ENCODE data around the gene PPDPF. TPM values are rescaled to one million over a fixed set of nuclear protein-coding genes. Genes with fewer than 3 reads are reported as not detected.

The PPDPF gene
- total RNA-seq, 2 donors from 2014 or later, result 602 to 609 TPM

- no peak for DNase-seq (ENCODE audit: low spot score)
- H3K27me3 ChIP-seq (replicated peaks; ENCODE audit: insufficient read depth), result no peaks in the 10 kb centered on the region
- no peaks in the 10 kb centered on the region for H3K9me3 ChIP-seq
- TF ChIP-seq CTCF (IDR thresholded peaks at IDR 0.05) (no peak), POLR2AphosphoS5 (IDR thresholded peaks at IDR 0.05) (no peak), POLR2A (IDR thresholded peaks at IDR 0.05) (no peak)
- intact Hi-C loops (cut with DNase I), result no loop called here
- no peak overlapping the region for H3K27ac ChIP-seq
- no peaks in the 10 kb centered on the region for H3K36me3 ChIP-seq
- H3K4me3 ChIP-seq, result no peak overlapping the region
- WGBS, result 91% methylated on average over 31 of the region's 32 CpGs
- peaks cover 10% of the 10 kb centered on the region for H3K4me1 ChIP-seq (replicated peaks)
Observed at GRCh38 chr20:63517376-63518309, 2.9 kb upstream of the PPDPF start.

- Histone ChIP-seq H3K27ac (no peak overlapping the region), H3K9me3 (no peaks in the 10 kb centered on the region), H3K4me3 (no peak overlapping the region), H3K36me3 (no peaks in the 10 kb centered on the region), H3K4me1 (replicated peaks) (peaks cover 10% of the 10 kb centered on the region), H3K27me3 (replicated peaks; ENCODE audit: insufficient read depth) (no peaks in the 10 kb centered on the region)
- 83% methylated on average over 20 of the region's 20 CpGs for WGBS
- DNase-seq (ENCODE audit: low spot score), result no peak
- TF ChIP-seq POLR2A (IDR thresholded peaks at IDR 0.05) (no peak), CTCF (IDR thresholded peaks at IDR 0.05) (no peak), POLR2AphosphoS5 (IDR thresholded peaks at IDR 0.05) (no peak)
- intact Hi-C loops (cut with DNase I), result no loop called here
Observed at GRCh38 chr20:63518351-63518861, 2.2 kb upstream of the PPDPF start.

GRCh38 chr20:63518946-63519667 is 1.5 kb upstream of the PPDPF start:
- Histone ChIP-seq H3K4me3 (peak overlapping the region; percentile 98), H3K27me3 (replicated peaks; ENCODE audit: insufficient read depth) (no peaks in the 10 kb centered on the region), H3K27ac (peak overlapping the region; percentile 95 to 100), H3K9me3 (no peaks in the 10 kb centered on the region), H3K36me3 (no peaks in the 10 kb centered on the region), H3K4me1 (replicated peaks) (peaks cover 10% of the 10 kb centered on the region)
- 63% methylated on average over 32 of the region's 32 CpGs for WGBS
- no peak for DNase-seq (ENCODE audit: low spot score)
- intact Hi-C loops (cut with DNase I), result no loop called here
- TF ChIP-seq POLR2AphosphoS5 (IDR thresholded peaks at IDR 0.05) (no peak), POLR2A (IDR thresholded peaks at IDR 0.05) (no peak), CTCF (IDR thresholded peaks at IDR 0.05) (no peak)

GRCh38 chr20:63519668-63520503 is 679 bp upstream of the PPDPF start:
- H3K9me3 ChIP-seq, result no peaks in the 10 kb centered on the region
- H3K27me3 ChIP-seq (replicated peaks; ENCODE audit: insufficient read depth), result no peaks in the 10 kb centered on the region
- peaks cover 10% of the 10 kb centered on the region for H3K4me1 ChIP-seq (replicated peaks)
- DNase-seq (ENCODE audit: low spot score), result peak; percentile 52
- peak overlapping the region; percentile 95 to 100 for H3K27ac ChIP-seq
- intact Hi-C loops (cut with DNase I), result no loop called here
- under 1% methylated on average over 39 of the region's 72 CpGs for WGBS
- no peaks in the 10 kb centered on the region for H3K36me3 ChIP-seq
- peak overlapping the region; percentile 98 for H3K4me3 ChIP-seq
- TF ChIP-seq POLR2A (IDR thresholded peaks at IDR 0.05), result no peak
- peak; percentile 3 for TF ChIP-seq POLR2AphosphoS5 (IDR thresholded peaks at IDR 0.05)
- peak; percentile 18 to 43 (median 32) for TF ChIP-seq CTCF (IDR thresholded peaks at IDR 0.05)

Data from prostate gland (tissue), 2 donors.